Measurements from ENCODE around the gene SCAF1. TPM values are rescaled to one million over a fixed set of nuclear protein-coding genes. Genes with fewer than 3 reads are reported as not detected.

The SCAF1 gene
- total and polyA plus RNA-seq, 2 experiments from 2014 or later: 19.7 to 53.7 TPM

- H4K20me1 ChIP-seq (replicated peaks; ENCODE audit: insufficient read depth): no peaks in the 10 kb centered on the region; the same call in none of the 2 replicates
- peaks cover 13% of the 10 kb centered on the region for H3K36me3 ChIP-seq (ENCODE audit: insufficient read depth)
- ATAC-seq: no peak; the same call in 2 of the 3 replicates
- Mint-ChIP-seq H3K36me3 (ENCODE audit: low read depth) (peaks cover 55% of the 10 kb centered on the region), H3K27me3 (ENCODE audit: insufficient read depth, low read depth, poor library complexity) (peaks cover 6% of the 10 kb centered on the region), H3K4me3 (no peak overlapping the region), H3K4me1 (peaks cover 7% of the 10 kb centered on the region), H3K27ac (no peak overlapping the region), H3K9me3 (no peaks in the 10 kb centered on the region)
- no peak overlapping the region for H3K4me2 ChIP-seq
- H3K9me2 ChIP-seq (ENCODE audit: insufficient read depth): no peaks in the 10 kb centered on the region
- no peaks in the 10 kb centered on the region for H3K79me2 ChIP-seq (replicated peaks; ENCODE audit: insufficient read depth)
- H2AFZ ChIP-seq: no peak overlapping the region
- TF ChIP-seq POLR2AphosphoS5 (IDR thresholded peaks at IDR 0.05; ENCODE audit: low read depth): no peak
- TF ChIP-seq NANOG (IDR thresholded peaks at IDR 0.05; ENCODE audit: borderline replicate concordance): no peak
- no peak overlapping the region for H3K4me3 ChIP-seq
- peak; percentile 31 for DNase-seq (ENCODE audit: low spot score)
- no peaks in the 10 kb centered on the region for H3K4me1 ChIP-seq (ENCODE audit: insufficient read depth)
- H3K27ac ChIP-seq (ENCODE audit: low read depth): no peak overlapping the region
- H3F3A ChIP-seq (replicated peaks; ENCODE audit: low read depth): no peaks in the 10 kb centered on the region; the same call in 1 of the 2 replicates
- H3K27me3 ChIP-seq (ENCODE audit: insufficient read depth): no peaks in the 10 kb centered on the region
Observed at GRCh38 chr19:49651820-49652550, 10.0 kb downstream of the SCAF1 start.

DNA sequence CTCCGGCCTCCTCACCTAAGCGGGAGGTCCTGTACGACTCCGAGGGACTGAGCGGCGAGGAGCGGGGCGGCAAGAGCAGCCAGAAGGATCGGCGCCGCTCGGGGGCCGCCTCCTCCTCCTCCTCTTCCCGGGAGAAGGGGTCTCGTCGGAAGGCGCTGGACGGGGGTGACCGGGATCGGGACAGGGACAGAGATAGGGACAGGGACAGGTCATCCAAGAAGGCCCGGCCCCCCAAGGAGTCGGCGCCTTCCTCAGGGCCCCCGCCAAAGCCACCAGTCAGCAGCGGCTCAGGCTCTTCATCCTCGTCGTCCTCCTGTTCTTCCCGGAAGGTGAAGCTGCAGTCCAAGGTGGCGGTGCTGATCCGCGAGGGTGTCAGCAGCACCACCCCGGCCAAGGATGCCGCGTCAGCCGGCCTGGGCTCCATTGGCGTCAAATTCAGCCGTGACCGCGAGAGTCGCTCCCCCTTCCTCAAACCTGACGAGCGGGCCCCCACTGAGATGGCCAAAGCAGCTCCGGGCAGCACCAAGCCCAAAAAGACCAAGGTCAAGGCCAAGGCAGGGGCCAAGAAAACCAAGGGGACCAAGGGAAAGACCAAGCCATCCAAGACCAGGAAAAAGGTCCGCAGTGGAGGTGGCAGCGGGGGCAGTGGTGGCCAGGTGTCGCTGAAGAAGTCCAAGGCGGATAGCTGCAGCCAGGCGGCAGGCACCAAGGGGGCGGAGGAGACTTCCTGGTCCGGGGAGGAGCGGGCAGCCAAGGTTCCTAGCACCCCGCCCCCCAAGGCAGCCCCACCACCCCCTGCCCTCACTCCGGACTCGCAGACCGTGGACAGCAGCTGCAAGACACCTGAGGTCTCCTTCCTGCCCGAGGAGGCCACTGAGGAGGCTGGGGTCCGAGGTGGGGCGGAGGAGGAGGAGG lies 10.8 kb downstream of the SCAF1 start:
- H3K9me3 Mint-ChIP-seq: peaks cover 3% of the 10 kb centered on the region; the same call in 1 of the 3 replicates
- H3F3A ChIP-seq (replicated peaks; ENCODE audit: low read depth): peaks cover 5% of the 10 kb centered on the region; the same call in 1 of the 2 replicates
- no peaks in the 10 kb centered on the region for H3K27me3 ChIP-seq (ENCODE audit: insufficient read depth)
- no peak overlapping the region for H3K27ac ChIP-seq (ENCODE audit: low read depth)
- no peak overlapping the region for H3K27ac Mint-ChIP-seq
- DNase-seq (ENCODE audit: low spot score) (no peak), ATAC-seq (no peak)
- H3K36me3 Mint-ChIP-seq (ENCODE audit: low read depth): peaks cover 58% of the 10 kb centered on the region
- no peaks in the 10 kb centered on the region; the same call in 1 of the 2 replicates for H4K20me1 ChIP-seq (replicated peaks; ENCODE audit: insufficient read depth)
- H3K9me2 ChIP-seq (ENCODE audit: insufficient read depth): no peaks in the 10 kb centered on the region
- H3K36me3 ChIP-seq (ENCODE audit: insufficient read depth): peaks cover 13% of the 10 kb centered on the region
- H3K4me2 ChIP-seq: no peak overlapping the region
- no peak overlapping the region for H2AFZ ChIP-seq
- H3K4me1 Mint-ChIP-seq: peaks cover 8% of the 10 kb centered on the region
- no peak overlapping the region for H3K4me3 Mint-ChIP-seq
- no peaks in the 10 kb centered on the region for H3K79me2 ChIP-seq (replicated peaks; ENCODE audit: insufficient read depth)
- no peaks in the 10 kb centered on the region for H3K4me1 ChIP-seq (ENCODE audit: insufficient read depth)
- peaks cover 11% of the 10 kb centered on the region for H3K27me3 Mint-ChIP-seq (ENCODE audit: insufficient read depth, low read depth, poor library complexity)
- H3K4me3 ChIP-seq: no peak overlapping the region
- TF ChIP-seq, protein P1, sequence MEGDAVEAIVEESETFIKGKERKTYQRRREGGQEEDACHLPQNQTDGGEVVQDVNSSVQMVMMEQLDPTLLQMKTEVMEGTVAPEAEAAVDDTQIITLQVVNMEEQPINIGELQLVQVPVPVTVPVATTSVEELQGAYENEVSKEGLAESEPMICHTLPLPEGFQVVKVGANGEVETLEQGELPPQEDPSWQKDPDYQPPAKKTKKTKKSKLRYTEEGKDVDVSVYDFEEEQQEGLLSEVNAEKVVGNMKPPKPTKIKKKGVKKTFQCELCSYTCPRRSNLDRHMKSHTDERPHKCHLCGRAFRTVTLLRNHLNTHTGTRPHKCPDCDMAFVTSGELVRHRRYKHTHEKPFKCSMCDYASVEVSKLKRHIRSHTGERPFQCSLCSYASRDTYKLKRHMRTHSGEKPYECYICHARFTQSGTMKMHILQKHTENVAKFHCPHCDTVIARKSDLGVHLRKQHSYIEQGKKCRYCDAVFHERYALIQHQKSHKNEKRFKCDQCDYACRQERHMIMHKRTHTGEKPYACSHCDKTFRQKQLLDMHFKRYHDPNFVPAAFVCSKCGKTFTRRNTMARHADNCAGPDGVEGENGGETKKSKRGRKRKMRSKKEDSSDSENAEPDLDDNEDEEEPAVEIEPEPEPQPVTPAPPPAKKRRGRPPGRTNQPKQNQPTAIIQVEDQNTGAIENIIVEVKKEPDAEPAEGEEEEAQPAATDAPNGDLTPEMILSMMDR (conservative IDR thresholded peaks at IDR 0.05; ENCODE audit: low read depth in 2 of 2): no peak
- TF ChIP-seq, protein P2, sequence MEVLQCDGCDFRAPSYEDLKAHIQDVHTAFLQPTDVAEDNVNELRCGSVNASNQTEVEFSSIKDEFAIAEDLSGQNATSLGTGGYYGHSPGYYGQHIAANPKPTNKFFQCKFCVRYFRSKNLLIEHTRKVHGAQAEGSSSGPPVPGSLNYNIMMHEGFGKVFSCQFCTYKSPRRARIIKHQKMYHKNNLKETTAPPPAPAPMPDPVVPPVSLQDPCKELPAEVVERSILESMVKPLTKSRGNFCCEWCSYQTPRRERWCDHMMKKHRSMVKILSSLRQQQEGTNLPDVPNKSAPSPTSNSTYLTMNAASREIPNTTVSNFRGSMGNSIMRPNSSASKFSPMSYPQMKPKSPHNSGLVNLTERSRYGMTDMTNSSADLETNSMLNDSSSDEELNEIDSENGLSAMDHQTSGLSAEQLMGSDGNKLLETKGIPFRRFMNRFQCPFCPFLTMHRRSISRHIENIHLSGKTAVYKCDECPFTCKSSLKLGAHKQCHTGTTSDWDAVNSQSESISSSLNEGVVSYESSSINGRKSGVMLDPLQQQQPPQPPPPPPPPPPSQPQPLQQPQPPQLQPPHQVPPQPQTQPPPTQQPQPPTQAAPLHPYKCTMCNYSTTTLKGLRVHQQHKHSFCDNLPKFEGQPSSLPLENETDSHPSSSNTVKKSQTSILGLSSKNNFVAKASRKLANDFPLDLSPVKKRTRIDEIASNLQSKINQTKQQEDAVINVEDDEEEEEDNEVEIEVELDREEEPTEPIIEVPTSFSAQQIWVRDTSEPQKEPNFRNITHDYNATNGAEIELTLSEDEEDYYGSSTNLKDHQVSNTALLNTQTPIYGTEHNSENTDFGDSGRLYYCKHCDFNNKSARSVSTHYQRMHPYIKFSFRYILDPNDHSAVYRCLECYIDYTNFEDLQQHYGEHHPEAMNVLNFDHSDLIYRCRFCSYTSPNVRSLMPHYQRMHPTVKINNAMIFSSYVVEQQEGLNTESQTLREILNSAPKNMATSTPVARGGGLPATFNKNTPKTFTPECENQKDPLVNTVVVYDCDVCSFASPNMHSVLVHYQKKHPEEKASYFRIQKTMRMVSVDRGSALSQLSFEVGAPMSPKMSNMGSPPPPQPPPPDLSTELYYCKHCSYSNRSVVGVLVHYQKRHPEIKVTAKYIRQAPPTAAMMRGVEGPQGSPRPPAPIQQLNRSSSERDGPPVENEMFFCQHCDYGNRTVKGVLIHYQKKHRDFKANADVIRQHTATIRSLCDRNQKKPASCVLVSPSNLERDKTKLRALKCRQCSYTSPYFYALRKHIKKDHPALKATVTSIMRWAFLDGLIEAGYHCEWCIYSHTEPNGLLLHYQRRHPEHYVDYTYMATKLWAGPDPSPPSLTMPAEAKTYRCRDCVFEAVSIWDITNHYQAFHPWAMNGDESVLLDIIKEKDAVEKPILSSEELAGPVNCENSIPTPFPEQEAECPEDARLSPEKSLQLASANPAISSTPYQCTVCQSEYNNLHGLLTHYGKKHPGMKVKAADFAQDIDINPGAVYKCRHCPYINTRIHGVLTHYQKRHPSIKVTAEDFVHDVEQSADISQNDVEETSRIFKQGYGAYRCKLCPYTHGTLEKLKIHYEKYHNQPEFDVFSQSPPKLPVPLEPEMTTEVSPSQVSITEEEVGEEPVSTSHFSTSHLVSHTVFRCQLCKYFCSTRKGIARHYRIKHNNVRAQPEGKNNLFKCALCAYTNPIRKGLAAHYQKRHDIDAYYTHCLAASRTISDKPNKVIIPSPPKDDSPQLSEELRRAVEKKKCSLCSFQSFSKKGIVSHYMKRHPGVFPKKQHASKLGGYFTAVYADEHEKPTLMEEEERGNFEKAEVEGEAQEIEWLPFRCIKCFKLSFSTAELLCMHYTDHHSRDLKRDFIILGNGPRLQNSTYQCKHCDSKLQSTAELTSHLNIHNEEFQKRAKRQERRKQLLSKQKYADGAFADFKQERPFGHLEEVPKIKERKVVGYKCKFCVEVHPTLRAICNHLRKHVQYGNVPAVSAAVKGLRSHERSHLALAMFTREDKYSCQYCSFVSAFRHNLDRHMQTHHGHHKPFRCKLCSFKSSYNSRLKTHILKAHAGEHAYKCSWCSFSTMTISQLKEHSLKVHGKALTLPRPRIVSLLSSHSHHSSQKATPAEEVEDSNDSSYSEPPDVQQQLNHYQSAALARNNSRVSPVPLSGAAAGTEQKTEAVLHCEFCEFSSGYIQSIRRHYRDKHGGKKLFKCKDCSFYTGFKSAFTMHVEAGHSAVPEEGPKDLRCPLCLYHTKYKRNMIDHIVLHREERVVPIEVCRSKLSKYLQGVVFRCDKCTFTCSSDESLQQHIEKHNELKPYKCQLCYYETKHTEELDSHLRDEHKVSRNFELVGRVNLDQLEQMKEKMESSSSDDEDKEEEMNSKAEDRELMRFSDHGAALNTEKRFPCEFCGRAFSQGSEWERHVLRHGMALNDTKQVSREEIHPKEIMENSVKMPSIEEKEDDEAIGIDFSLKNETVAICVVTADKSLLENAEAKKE (CRISPR knock-in tag; IDR thresholded peaks at IDR 0.05): no peak
- TF ChIP-seq ZNF114 (CRISPR knock-in tag; IDR thresholded peaks at IDR 0.05): no peak
- TF ChIP-seq POLR2AphosphoS5 (IDR thresholded peaks at IDR 0.05; ENCODE audit: low read depth): no peak
- no peak for TF ChIP-seq EZH2 (IDR thresholded peaks at IDR 0.05; ENCODE audit: low read depth, unreplicated experiment)
- TF ChIP-seq, protein P3, sequence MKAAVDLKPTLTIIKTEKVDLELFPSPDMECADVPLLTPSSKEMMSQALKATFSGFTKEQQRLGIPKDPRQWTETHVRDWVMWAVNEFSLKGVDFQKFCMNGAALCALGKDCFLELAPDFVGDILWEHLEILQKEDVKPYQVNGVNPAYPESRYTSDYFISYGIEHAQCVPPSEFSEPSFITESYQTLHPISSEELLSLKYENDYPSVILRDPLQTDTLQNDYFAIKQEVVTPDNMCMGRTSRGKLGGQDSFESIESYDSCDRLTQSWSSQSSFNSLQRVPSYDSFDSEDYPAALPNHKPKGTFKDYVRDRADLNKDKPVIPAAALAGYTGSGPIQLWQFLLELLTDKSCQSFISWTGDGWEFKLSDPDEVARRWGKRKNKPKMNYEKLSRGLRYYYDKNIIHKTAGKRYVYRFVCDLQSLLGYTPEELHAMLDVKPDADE (IDR thresholded peaks at IDR 0.05): no peak
- TF ChIP-seq NANOG (IDR thresholded peaks at IDR 0.05; ENCODE audit: borderline replicate concordance): no peak
- no peak for TF ChIP-seq STAT1 (IDR thresholded peaks at IDR 0.05; ENCODE audit: unreplicated experiment)
- no peak for TF ChIP-seq ZNF331 (CRISPR knock-in tag; IDR thresholded peaks at IDR 0.05; ENCODE audit: low read depth)
- no peak for TF ChIP-seq JUNB (IDR thresholded peaks at IDR 0.05; ENCODE audit: unreplicated experiment)

Measured in GM23338 (cell line).